ENCODE measurements around the gene DCAF12L2. TPM values are rescaled to one million over a fixed set of nuclear protein-coding genes. Genes with fewer than 3 reads are reported as not detected.
A peak's percentile ranks its signal among the peaks of the same experiment; 100 is the strongest.

Gene DCAF12L2
- total and polyA plus RNA-seq, 8 donors = 0.20 to 1.3 (median 0.25) TPM; not detected in 5

DNA sequence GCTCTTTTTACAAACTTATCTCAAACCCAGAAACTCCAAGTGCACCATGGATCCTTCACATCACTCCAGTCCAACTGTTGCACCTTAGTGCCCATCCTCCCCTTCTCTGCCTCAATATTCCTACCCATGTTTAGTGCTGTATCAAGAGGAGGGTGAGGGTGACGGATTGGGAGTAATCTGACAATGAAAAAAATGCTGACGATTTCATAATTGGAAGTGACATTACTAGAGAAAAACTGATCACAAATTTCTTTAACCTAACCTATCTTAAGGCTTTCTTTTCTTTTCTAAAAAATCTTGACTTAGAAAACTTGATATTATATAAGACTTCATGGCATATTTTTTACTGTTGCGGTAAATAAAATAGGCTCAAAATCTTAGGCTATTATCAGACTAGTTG, 1.5 kb upstream of the DCAF12L2 start:
- TF ChIP-seq EP300 (IDR thresholded peaks at IDR 0.05) = no peak
- no peak for TF ChIP-seq POLR2AphosphoS5 (IDR thresholded peaks at IDR 0.05)
- TF ChIP-seq, protein P1, sequence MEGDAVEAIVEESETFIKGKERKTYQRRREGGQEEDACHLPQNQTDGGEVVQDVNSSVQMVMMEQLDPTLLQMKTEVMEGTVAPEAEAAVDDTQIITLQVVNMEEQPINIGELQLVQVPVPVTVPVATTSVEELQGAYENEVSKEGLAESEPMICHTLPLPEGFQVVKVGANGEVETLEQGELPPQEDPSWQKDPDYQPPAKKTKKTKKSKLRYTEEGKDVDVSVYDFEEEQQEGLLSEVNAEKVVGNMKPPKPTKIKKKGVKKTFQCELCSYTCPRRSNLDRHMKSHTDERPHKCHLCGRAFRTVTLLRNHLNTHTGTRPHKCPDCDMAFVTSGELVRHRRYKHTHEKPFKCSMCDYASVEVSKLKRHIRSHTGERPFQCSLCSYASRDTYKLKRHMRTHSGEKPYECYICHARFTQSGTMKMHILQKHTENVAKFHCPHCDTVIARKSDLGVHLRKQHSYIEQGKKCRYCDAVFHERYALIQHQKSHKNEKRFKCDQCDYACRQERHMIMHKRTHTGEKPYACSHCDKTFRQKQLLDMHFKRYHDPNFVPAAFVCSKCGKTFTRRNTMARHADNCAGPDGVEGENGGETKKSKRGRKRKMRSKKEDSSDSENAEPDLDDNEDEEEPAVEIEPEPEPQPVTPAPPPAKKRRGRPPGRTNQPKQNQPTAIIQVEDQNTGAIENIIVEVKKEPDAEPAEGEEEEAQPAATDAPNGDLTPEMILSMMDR (IDR thresholded peaks at IDR 0.05) = no peak
- no peak for TF ChIP-seq POLR2A (IDR thresholded peaks at IDR 0.05)
- WGBS, 5 donors = 70 to 92% (median 78%) methylated on average over 3 of the region's 3 CpGs
- no peak for DNase-seq
- Histone ChIP-seq H3K36me3 (no peaks in the 10 kb centered on the region), H3K9me3 (peaks cover 0 to 2% (median 0%) of the 10 kb centered on the region in 4 donors), H3K4me1 (no peaks in the 10 kb centered on the region), H3K27ac (no peak overlapping the region), H3K4me3 (no peak overlapping the region), H3K27me3 (no peaks in the 10 kb centered on the region)
- intact Hi-C loops (cut with DNase I; ENCODE audit: low total_unique reads) = no loop called here

DNA sequence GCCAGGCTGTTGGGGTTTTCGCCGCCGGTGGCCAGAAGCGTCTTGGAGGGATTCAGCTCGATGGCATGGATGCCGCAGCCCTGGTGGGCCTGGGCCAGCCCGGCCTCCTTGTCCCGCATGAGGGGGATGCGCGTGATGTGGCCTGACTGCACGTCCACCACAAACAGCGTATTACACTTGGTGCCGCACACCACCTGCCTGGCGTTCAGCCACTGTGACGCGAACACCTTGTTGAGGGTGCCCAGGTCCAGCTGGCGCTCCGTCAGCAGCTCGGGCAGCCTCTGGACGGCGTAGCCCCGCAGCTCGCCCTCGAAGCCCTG, 728 bp downstream of the DCAF12L2 start:
- Histone ChIP-seq H3K9me3 (peaks cover 0 to 2% (median 0%) of the 10 kb centered on the region in 4 donors), H3K27me3 (no peaks in the 10 kb centered on the region), H3K27ac (no peak overlapping the region), H3K4me1 (no peaks in the 10 kb centered on the region), H3K36me3 (no peaks in the 10 kb centered on the region), H3K4me3 (peak overlapping the region; percentile 36 to 46 (median 42))
- WGBS, 5 donors = 65 to 78% (median 68%) methylated on average over 4 to 24 of the region's 24 CpGs; no CpG with 5 or more reads in 1 of the 5 donors
- peak in 1 of 2 donors; percentile 2 for DNase-seq
- no peak for TF ChIP-seq EP300 (IDR thresholded peaks at IDR 0.05)
- TF ChIP-seq, protein P1 (IDR thresholded peaks at IDR 0.05) = no peak
- TF ChIP-seq POLR2AphosphoS5 (IDR thresholded peaks at IDR 0.05) = no peak
- no peak for TF ChIP-seq POLR2A (IDR thresholded peaks at IDR 0.05)
- intact Hi-C loops (cut with DNase I; ENCODE audit: low total_unique reads) = no loop called here

DNA sequence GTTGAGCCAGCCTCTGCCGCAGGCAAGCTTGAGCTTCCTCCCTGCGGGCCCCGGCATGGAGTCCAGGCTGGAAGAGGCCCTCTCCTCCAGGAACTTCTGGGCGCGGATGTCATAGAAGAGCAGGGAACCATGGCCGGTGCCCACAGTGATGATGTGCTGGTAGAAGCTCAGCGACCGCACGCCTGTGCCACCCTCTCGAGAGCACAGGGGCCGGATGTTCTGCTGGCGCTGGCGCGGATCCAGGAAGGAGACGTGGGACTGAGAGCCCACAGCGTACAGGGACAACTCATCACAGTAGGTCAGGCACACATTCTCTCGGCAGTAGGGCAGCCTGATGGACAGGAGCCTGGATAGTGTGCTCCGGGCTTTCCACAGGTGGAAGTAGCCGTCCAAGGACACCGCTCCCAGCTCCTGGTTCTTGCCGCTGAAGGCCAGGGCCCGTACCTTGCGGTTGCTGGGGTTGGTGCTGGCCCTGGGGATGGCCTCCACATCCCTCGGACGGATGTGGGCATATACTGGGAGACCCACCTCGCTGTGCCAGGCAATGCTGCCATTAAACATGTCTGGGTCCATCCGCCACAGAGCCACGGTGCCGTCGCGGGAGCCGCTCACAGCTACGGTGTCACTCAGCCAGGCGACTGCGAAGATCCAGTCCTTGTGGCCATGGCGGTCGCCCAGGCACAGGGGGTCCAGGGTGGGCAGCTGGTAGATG, 1.2 kb downstream of the DCAF12L2 start:
- Histone ChIP-seq H3K4me1 (no peaks in the 10 kb centered on the region), H3K27me3 (no peaks in the 10 kb centered on the region), H3K36me3 (no peaks in the 10 kb centered on the region), H3K4me3 (no peak overlapping the region), H3K27ac (no peak overlapping the region), H3K9me3 (peaks cover 0 to 2% (median 0%) of the 10 kb centered on the region in 4 donors)
- WGBS, 5 donors = 88 to 98% (median 93%) methylated on average over 3 to 37 of the region's 37 CpGs
- no peak for TF ChIP-seq POLR2AphosphoS5 (IDR thresholded peaks at IDR 0.05)
- TF ChIP-seq, protein P1 (IDR thresholded peaks at IDR 0.05) = no peak
- no peak for TF ChIP-seq POLR2A (IDR thresholded peaks at IDR 0.05)
- no peak for TF ChIP-seq EP300 (IDR thresholded peaks at IDR 0.05)
- no peak for DNase-seq
- intact Hi-C loops (cut with DNase I; ENCODE audit: low total_unique reads) = no loop called here

DNA sequence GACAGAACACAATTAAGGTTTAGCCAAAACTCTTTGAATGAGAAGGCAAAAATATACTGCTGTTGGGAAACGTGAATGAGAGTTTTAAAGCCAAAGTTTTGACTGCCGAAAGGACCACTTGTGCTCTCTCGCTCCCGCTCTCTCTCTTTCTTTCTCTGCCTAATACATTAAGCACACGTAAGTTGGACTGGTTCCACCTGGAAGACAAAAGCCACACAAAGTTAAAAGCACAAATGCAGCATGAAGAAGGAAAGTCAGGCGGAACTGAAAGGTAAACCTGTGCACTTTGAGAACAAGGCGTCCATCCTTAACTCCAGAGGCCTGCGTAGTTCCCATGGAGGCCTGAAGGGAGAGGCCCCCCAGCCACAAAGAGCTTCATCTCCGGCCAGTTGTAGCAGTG, 1.9 kb downstream of the DCAF12L2 start:
- no peak overlapping the region for H3K27ac ChIP-seq
- peak in 1 of 2 donors; percentile 1 for DNase-seq
- intact Hi-C loops (cut with DNase I; ENCODE audit: low total_unique reads) = no loop called here
- H3K36me3 ChIP-seq = no peaks in the 10 kb centered on the region
- 77 to 88% (median 83%) methylated on average over 7 to 9 of the region's 9 CpGs for WGBS, 5 donors
- H3K4me3 ChIP-seq = no peak overlapping the region
- TF ChIP-seq, protein P1 (IDR thresholded peaks at IDR 0.05) = no peak
- TF ChIP-seq POLR2AphosphoS5 (IDR thresholded peaks at IDR 0.05) (no peak), EP300 (IDR thresholded peaks at IDR 0.05) (no peak), POLR2A (IDR thresholded peaks at IDR 0.05) (no peak)
- H3K9me3 ChIP-seq = peaks cover 0 to 2% (median 0%) of the 10 kb centered on the region in 4 donors
- H3K4me1 ChIP-seq = no peaks in the 10 kb centered on the region
- no peaks in the 10 kb centered on the region for H3K27me3 ChIP-seq
